SK-N-MC (cell line): Measurements from ENCODE around the gene LIF.
A peak's percentile ranks its signal among the peaks of the same experiment; 100 is the strongest.

ENCODE experiments used
- DNase-seq: peaks from one replicate; pipeline ENCODE4 v3.0.0-alpha.2; 2011; ENCODE audit warnings: low read depth, low spot score
- H3K27ac ChIP-seq: fragments of 200-600 bp; sonication (generic); 2 replicates; pipeline ENCODE4 v1.5.1; 2016; ENCODE audit warnings: mixed run types
- H3K36me3 ChIP-seq: fragments of 200-600 bp; sonication (generic); 2 replicates; pipeline ENCODE4 v1.6.1; 2017; ENCODE audit warnings: antibody characterized with exemption, low read length, mixed read lengths; ENCODE audit not compliant: insufficient read depth
- H3K4me3 ChIP-seq: fragments of 200-600 bp; sonication (generic); 2 replicates; pipeline ENCODE4 v1.5.1; 2016
- H3K9ac ChIP-seq: fragments of 200-600 bp; sonication (generic); 2 replicates; pipeline ENCODE4 v1.8.0; 2017; ENCODE audit warnings: mixed run types, mixed read lengths; ENCODE audit not compliant: insufficient read length
- H3K9me3 ChIP-seq: fragments of 200-600 bp; sonication (generic); 2 replicates; pipeline ENCODE4 v1.6.1; 2017; ENCODE audit warnings: low read depth, mild to moderate bottlenecking, antibody characterized with exemption, low read length, moderate library complexity, mixed read lengths
- EZH2 ChIP-seq: fragments of 200-600 bp; sonication (generic); IDR thresholded peaks from one replicate; pipeline ENCODE4 v1.6.1; 2017; ENCODE audit warnings: antibody characterized with exemption
- FOXP2 ChIP-seq: optimal IDR thresholded peaks from 2 replicates; pipeline ENCODE3; 2011; ENCODE audit warnings: mild to moderate bottlenecking, moderate library complexity; ENCODE audit not compliant: insufficient read depth; ENCODE audit errors: extremely low read length, control extremely low read depth
- POLR2AphosphoS5 ChIP-seq: IDR thresholded peaks from 2 replicates; pipeline ENCODE4 v1.6.1; 2012; ENCODE audit warnings: mild to moderate bottlenecking, low read depth, low read length, borderline replicate concordance

Gene LIF

DNA sequence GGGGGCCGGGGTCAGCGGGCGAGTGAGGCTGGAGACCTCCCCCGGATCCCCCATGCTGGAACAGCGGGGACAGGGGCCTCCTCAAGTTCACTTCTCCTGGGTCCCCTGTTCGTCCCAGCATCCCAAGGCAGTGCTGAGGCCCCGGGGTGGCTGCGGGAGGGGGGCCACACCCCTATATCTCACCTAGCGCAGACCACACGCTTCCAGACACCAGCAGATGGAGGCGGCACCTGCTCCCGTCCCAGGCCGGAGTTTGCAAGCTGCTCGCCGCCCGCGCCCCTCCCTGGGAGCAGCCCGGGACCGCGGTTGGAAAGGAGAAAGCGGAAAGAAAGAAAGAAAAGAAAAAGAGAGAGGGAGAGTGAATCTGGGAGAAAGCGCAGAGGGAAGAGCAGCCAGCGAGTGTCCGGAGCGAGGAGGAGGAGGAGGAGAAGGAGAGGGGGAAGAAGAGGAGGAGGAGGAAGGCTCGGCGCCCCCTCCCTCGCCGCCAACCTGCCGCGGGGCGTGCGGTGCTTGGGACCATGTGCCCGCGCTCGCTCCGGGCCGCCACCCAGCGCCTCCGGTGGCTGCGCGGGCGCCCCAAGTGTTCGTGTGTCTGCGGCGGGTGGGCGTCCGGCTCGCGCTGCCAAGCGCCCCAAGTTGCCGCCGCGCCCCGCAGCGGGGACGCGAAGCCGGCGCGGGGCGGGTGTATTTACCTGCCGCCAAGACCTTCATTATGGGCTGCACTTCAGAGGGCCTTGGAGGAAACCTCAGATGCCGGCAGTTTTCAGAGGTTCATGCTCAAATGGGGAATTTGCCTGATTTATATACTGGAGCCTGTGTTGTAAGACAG, at the start of gene LIF:
TSS of gene LIF (minus strand) at position 775 of the 829 bp plus-strand sequence. CDS start at position 711, 64 bp downstream.
- no peak for DNase-seq
- H3K27ac ChIP-seq: no peak within 1 kb of the TSS
- TF ChIP-seq EZH2: peak; percentile 56
- no peak for TF ChIP-seq POLR2AphosphoS5
- H3K4me3 ChIP-seq: peak within 1 kb of the TSS; percentile 70
- no peaks in the 10 kb centered on the region for H3K36me3 ChIP-seq
- no peaks in the 10 kb centered on the region for H3K9me3 ChIP-seq
- no peak within 1 kb of the TSS for H3K9ac ChIP-seq

DNA sequence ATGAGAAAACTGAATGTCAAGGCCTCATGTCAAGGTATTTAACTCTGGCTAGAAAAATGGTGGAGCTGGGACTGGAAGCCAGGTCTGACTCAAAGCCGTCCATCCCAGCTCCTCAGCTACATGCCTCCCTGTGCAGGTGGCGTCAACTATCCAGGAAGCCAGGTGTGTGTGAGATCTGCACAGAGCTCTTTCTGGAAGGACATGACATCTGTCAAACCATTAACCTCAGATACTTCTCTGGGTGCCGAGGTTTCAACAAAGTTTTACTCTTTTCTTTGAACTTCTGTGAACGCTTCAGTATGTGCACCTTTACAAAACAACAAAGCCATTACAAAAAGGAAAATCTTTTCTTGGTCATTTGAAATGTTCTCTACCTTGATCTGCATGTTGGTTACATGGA, 49.8 kb upstream of the LIF start:
- no peaks in the 10 kb centered on the region for H3K9me3 ChIP-seq
- no peaks in the 10 kb centered on the region for H3K36me3 ChIP-seq
- no peak overlapping the region for H3K27ac ChIP-seq
- no peak for TF ChIP-seq FOXP2
- no peak overlapping the region for H3K9ac ChIP-seq
- DNase-seq: no peak
- no peak overlapping the region for H3K4me3 ChIP-seq

DNA sequence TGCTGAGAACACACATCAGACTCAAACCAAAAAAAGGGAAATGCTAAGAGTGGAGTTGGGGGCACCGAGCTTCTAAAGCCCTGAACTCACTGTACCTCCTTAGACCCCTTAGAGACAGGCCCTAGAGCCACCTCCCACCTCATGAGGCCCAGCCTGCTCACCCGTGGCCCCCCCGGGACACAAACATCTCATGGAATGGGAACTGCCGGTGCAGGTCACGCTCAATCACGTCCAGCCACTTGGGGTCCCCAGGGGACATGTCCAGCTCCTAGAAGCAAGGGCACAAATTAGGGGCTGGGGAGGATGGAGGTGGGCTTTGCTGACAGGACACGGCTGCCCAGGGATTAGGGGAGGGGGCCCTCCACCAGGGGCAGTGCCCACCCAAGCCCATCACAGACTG, 49.0 kb upstream of the LIF start:
- Histone ChIP-seq H3K4me3 (no peak overlapping the region), H3K27ac (no peak overlapping the region), H3K9ac (no peak overlapping the region), H3K36me3 (no peaks in the 10 kb centered on the region), H3K9me3 (no peaks in the 10 kb centered on the region)
- TF ChIP-seq POLR2AphosphoS5 (no peak), FOXP2 (no peak), EZH2 (no peak)
- DNase-seq: no peak

DNA sequence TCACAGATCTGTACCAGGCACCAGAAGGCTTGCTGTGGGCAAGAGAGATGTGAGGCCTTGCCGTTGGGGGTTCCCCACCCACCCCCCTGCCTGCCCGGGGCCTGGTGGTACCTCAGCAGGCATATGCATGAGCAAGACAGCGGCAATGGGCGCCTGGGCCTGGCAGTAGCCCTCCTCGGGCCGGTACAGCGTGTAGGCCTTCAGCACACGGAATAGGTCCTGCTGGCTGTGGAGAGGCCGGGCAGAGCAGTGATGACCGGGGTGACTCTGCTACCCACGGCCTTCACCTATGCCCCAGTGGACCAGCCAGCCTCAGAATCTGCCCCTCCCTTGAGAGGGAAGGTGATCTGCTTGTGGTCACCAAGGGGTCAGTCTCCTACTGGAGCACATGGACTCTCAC, 48.3 kb upstream of the LIF start:
- no peak overlapping the region for H3K4me3 ChIP-seq
- no peaks in the 10 kb centered on the region for H3K9me3 ChIP-seq
- no peak for TF ChIP-seq POLR2AphosphoS5
- TF ChIP-seq FOXP2: no peak
- no peak for TF ChIP-seq EZH2
- no peak overlapping the region for H3K27ac ChIP-seq
- no peak for DNase-seq
- no peak overlapping the region for H3K9ac ChIP-seq
- no peaks in the 10 kb centered on the region for H3K36me3 ChIP-seq

DNA sequence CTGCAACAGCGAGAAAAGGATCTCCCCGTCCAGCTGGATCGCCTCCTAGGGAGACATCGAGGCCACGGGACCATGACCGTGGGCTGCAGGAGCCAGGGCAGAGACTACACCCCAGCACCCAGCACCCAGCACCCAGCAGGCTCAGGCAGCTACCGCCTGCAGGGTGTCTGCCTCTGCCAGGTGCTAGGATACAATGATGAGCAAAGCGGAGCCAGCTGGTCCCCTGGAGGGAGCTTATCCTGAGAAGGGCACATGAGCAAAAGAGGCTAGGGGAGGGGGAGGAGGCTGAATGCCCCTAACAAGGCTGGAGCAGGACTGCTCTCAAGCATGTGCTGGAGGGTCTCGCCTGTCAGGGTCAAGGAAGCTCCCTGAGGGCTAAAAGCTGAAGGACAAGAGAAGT, 47.5 kb upstream of the LIF start:
- DNase-seq: no peak
- no peaks in the 10 kb centered on the region for H3K36me3 ChIP-seq
- H3K27ac ChIP-seq: no peak overlapping the region
- H3K9ac ChIP-seq: no peak overlapping the region
- TF ChIP-seq POLR2AphosphoS5 (no peak), EZH2 (no peak), FOXP2 (no peak)
- H3K4me3 ChIP-seq: no peak overlapping the region
- no peaks in the 10 kb centered on the region for H3K9me3 ChIP-seq

DNA sequence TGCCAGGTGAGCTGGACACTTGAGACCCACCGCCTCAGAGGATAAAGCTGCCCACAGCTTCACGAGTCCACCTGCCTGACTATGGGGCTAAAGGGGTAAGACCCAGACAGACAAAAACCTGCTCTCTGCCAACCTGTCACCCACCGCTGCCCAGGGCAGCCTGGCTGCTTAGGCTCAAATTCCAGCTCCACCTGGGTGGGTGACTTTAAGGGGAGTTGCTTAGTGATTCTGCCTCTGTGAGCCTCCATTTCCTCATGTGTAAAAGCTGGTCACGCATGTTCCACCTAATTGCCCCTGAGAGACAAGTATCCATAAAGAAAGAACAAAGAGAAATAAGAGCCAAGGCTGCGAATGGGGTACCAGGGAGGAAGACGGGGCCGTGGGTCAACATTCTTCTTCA, 46.5 kb upstream of the LIF start:
- Histone ChIP-seq H3K36me3 (no peaks in the 10 kb centered on the region), H3K4me3 (no peak overlapping the region), H3K9me3 (no peaks in the 10 kb centered on the region), H3K27ac (no peak overlapping the region), H3K9ac (no peak overlapping the region)
- DNase-seq: no peak
- TF ChIP-seq POLR2AphosphoS5 (no peak), FOXP2 (no peak), EZH2 (no peak)

DNA sequence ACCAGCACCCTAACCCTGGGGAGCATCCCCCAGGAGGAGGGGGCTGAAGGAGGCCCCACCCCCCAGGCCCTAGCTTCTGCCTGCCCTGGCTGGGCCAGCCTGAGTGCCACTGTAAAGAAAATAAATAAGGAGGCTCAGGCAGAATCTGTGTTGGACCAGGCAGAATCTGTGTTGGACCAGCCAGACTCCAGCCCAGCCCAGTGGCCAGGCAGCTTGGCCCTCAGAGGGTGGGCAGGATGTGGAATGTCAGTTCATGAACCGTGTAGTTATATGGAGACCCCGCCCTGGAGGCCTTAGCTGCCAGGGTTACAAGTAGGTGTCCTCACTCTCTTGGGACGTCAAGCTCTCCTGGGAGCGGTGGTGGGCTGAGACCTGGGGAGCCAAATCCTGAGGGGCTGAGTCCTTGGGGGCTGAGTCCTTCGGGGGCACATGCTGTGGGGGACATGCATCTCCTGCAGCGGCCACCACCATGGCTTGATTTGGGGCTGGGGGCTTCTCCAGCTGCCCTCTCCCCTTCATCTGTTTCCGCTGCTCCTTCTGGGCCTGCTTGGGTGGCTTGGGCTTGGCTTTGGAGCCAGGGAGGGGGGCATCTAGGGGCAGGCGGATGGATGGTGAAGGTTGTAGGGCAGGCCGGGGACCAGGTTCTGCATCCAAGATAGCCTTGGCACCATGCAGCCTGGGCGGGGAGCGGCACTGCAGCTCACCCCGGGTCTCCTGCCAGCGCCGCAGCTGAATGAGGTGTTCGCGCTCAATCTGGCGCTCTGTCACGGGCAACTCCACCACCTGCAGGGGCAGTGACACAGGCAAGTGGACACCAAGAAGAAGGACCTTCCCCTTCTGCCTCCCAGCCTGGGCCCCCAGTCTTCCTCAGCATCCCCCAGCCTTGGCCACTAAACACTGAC, 45.8 kb upstream of the LIF start:
- no peak overlapping the region for H3K27ac ChIP-seq
- TF ChIP-seq FOXP2: no peak
- TF ChIP-seq EZH2: no peak
- no peak for TF ChIP-seq POLR2AphosphoS5

DNA sequence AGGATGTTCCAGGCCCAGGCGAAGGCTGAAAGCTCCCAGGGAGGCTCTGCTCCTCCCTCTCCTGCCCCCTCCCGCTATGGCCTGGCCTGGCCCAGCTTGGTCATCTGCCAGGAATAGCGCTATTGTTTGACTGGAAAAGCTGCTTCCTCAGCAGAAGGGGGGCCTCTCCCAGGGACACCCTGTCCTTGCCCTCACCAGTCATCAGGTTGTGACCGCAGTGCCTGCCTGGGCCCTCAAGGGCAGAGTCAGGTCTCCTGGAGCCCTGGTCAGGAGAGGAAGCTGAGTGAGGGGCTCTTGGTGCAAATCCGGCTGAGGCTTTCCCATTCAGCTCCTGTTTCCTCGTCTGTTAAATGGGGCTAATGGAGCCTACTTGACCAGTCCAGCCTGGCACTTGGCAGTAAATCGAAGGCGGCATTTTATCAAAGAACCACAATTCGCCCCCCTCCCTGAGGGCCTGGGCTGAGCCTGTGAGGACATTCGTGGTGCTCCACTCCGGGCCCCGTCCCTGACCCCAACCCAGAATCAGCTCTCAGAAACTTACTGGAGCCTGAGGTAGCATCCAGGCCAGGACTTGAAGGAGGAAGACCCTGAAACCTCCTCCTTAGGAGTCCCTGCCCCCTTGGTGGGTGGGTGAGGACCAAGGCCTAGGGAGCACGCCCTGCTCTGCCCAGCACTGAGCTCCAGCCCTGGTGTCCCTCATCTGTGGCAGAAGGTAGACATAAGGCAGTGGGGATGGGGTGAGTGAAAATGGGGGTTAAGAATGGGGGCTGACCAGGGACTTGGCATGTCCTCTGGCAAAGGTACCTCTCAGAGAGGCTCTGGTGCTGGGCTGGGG, 44.7 kb upstream of the LIF start:
- no peaks in the 10 kb centered on the region for H3K36me3 ChIP-seq
- no peak overlapping the region for H3K4me3 ChIP-seq
- TF ChIP-seq EZH2 (no peak), FOXP2 (no peak), POLR2AphosphoS5 (no peak)
- no peak overlapping the region for H3K9ac ChIP-seq
- no peak overlapping the region for H3K27ac ChIP-seq
- no peak for DNase-seq
- H3K9me3 ChIP-seq: no peaks in the 10 kb centered on the region

More for the DNA sequence above, 45.8 kb upstream of the LIF start:
- H3K4me3 ChIP-seq: no peak overlapping the region
- DNase-seq: no peak
- H3K36me3 ChIP-seq: no peaks in the 10 kb centered on the region
- H3K9me3 ChIP-seq: no peaks in the 10 kb centered on the region
- H3K9ac ChIP-seq: no peak overlapping the region
